ENCODE measurements around the gene TRAP1.

- TF ChIP-seq, protein P1, sequence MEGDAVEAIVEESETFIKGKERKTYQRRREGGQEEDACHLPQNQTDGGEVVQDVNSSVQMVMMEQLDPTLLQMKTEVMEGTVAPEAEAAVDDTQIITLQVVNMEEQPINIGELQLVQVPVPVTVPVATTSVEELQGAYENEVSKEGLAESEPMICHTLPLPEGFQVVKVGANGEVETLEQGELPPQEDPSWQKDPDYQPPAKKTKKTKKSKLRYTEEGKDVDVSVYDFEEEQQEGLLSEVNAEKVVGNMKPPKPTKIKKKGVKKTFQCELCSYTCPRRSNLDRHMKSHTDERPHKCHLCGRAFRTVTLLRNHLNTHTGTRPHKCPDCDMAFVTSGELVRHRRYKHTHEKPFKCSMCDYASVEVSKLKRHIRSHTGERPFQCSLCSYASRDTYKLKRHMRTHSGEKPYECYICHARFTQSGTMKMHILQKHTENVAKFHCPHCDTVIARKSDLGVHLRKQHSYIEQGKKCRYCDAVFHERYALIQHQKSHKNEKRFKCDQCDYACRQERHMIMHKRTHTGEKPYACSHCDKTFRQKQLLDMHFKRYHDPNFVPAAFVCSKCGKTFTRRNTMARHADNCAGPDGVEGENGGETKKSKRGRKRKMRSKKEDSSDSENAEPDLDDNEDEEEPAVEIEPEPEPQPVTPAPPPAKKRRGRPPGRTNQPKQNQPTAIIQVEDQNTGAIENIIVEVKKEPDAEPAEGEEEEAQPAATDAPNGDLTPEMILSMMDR (IDR thresholded peaks at IDR 0.05) = no peak
- TF ChIP-seq POLR2A (IDR thresholded peaks at IDR 0.05) (no peak), POLR2AphosphoS5 (IDR thresholded peaks at IDR 0.05; ENCODE audit: insufficient read depth in 1 of 2, low read depth in 1 of 2) (no peak)
Measured at GRCh38 chr16:3738541-3738940, 21.2 kb upstream of the TRAP1 start.

All from vagina (tissue), 2 donors.